Measurements from ENCODE around the gene RBM47.

RBM47 gene

DNA sequence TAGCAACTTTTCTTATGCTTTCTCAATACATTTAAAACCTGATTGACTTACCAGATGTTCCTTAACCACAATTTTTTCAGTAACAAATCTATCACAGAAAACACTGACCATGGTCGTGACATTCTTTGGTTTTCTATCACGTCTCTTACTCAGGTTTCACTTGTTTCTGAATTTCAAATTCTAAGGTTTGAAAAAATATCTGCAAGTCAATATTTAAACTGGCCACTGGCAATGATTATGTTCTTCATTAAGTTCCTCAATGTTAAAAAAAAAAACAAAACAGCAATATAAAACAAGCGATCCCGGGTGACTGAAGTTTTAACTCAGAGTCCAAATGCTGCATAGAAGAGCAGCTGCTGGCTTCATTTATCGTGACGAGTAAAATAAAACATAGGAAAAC, 128.9 kb downstream of the RBM47 start:
- no peak for FAIRE-seq
- no peak for DNase-seq (ENCODE audit: low spot score)

GRCh38 chr4:40493160-40493559, 136.5 kb downstream of the RBM47 start:
- FAIRE-seq, result no peak
- no peak for DNase-seq (ENCODE audit: low spot score)

- DNase-seq (ENCODE audit: low spot score) (no peak), FAIRE-seq (no peak)
Measured at GRCh38 chr4:40492691-40493090, 137.0 kb downstream of the RBM47 start.

GRCh38 chr4:40490481-40490880, 139.2 kb downstream of the RBM47 start:
- FAIRE-seq (no peak), DNase-seq (ENCODE audit: low spot score) (no peak)

DNA sequence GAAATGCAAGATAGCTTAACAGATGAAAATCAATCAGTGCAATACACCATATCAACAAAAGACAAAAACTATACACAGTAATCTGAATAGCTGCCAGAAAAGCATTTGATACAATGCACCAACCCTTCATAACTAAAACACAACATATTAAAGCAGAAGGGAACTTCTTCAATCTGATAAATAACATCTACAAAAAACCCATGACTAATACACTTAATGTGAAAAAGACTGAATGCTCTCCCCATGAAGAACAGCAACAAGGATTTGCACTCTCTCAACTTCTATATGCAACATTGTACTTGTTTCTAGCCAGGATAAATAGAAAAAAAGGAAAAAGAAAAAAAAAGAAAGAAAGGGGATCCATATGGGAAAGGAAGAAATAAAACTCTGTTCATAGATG, 139.7 kb downstream of the RBM47 start:
- no peak for FAIRE-seq
- DNase-seq (ENCODE audit: low spot score), result no peak

- no peak for DNase-seq (ENCODE audit: low spot score)
- no peak for FAIRE-seq
Measured at GRCh38 chr4:40486534-40486933, 143.1 kb downstream of the RBM47 start.

DNA sequence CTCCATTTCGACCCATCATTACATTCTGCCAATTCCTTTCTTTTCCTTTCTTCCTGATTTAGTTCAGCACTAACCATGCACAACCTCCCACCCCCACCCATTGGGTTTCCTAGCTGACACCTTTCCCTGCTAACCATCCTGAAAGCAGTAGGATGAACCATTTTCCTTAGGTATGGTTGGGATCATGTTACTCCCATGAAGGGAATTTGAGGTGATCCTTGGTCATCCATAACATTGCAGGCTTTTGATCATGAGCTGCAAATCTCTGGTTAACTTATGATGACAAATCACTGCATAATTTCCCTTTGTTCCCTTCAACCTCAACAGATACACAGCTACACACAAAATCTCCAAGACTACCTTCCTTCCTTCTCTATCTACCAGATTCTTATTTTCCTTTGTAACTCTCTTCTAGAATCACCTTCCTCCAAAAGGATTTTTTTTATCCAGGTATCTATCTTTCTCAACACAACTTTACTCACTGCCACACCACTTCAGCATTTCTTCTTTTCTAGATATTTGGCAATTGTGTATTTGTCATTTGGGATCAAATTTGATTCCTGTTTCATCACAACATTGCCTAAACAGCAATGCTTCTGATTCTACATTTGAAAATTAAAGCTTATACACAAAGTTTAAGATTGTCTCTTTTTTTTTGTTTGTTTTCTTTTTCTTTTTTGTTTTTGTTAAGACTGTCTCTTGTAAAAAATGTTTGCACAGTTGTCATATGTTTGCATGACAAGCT, 145.1 kb downstream of the RBM47 start:
- FAIRE-seq, result peak; percentile 81
- DNase-seq (ENCODE audit: low spot score), result peak; percentile 62

- DNase-seq (ENCODE audit: low spot score), result no peak
- FAIRE-seq, result no peak
Measured at GRCh38 chr4:40482985-40483647, 146.5 kb downstream of the RBM47 start.

DNA sequence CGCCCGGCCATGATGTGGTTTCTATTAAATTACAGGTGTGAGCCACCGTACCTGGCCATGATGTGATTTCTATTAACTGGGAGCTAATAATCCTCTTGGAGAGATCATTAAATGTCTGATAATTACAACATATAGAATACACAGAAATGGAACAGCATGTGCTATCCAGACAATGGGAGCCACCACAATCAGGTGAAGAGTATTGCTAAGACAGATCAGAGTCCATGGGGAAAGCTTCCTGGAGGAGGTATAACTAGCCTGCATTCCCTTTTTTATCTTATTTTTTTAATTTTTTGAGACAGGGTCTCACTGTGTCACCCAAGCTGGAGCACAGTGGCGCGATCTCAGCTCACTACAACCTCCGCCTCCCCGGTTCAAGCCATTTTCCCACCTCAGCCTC, 147.7 kb downstream of the RBM47 start:
- no peak for DNase-seq (ENCODE audit: low spot score)
- no peak for FAIRE-seq

GRCh38 chr4:40480291-40480690, 149.4 kb downstream of the RBM47 start:
- DNase-seq (ENCODE audit: low spot score), result no peak
- no peak for FAIRE-seq

DNA sequence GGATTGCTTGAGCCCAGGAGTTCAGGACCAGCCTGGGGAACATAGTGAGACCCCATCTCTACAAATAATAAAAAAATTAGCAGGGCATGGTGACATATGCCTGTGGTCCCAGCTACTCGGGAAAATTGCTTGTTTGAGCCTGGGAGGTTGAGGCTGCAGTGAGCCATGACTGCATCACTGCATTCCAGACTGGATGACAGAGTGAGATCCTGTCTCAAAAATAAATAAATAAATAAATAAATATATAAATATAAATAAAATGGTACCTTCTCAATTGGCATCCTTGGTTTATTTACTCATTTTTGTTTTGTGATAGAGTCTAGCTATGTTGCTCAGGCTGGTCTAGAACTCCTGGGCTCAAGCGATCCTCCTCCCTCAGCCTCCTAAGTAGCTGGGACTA, 150.3 kb downstream of the RBM47 start:
- peak; percentile 22 for FAIRE-seq

DNA sequence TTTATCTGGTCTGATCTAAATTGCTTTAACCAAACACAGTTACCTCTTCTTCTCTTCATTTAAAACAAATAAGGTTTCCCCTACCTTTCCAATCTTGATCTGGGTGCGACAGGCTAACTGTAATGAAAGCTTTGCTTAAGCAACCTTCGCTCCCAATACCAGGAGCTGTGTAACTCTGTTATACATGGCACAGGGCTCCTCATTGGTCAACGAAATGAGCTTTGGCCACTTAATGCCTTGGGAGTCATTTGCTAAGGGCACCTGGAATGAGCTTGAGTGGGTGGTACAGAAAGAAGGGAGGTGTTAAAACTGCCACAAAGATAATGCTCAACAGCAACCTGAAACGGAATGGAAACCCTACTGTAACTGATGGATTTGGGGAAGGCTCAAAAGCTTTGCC, 154.1 kb downstream of the RBM47 start:
- peak; percentile 30 for DNase-seq (ENCODE audit: low spot score)
- no peak for FAIRE-seq

More for the DNA sequence above, 150.3 kb downstream of the RBM47 start:
- DNase-seq (ENCODE audit: low spot score), result no peak

GRCh38 chr4:40473578-40474388, 155.9 kb downstream of the RBM47 start:
- peak; percentile 77 for DNase-seq (ENCODE audit: low spot score)
- peak; percentile 96 for FAIRE-seq

GRCh38 chr4:40471923-40472322, 157.7 kb downstream of the RBM47 start:
- peak; percentile 78 for FAIRE-seq

DNA sequence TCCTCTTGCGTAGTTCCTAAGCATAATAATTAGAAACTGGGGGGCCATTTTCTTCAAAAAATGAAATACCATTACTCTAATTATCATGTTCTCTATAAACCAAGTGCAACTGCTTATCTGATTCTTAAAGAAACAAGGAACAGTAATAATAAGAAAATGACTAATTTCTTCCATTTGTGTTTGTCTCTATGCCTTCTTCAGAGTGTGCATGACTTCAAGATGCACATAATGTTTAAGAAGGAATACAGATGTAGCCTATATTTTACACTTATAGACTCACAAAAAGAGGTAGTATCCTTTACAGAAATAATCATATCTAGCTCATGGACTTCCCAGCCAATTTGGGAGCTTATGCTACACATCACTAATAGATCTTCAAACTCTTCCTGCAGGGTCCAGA, 162.9 kb downstream of the RBM47 start:
- no peak for FAIRE-seq
- DNase-seq (ENCODE audit: low spot score), result no peak

More at GRCh38 chr4:40471923-40472322, 157.7 kb downstream of the RBM47 start:
- DNase-seq (ENCODE audit: low spot score), result peak; percentile 39

- DNase-seq (ENCODE audit: low spot score) (no peak), FAIRE-seq (no peak)
Measured at GRCh38 chr4:40462326-40462725, 167.3 kb downstream of the RBM47 start.

- FAIRE-seq (no peak), DNase-seq (ENCODE audit: low spot score) (no peak)
Measured at GRCh38 chr4:40461879-40462278, 167.8 kb downstream of the RBM47 start.

DNA sequence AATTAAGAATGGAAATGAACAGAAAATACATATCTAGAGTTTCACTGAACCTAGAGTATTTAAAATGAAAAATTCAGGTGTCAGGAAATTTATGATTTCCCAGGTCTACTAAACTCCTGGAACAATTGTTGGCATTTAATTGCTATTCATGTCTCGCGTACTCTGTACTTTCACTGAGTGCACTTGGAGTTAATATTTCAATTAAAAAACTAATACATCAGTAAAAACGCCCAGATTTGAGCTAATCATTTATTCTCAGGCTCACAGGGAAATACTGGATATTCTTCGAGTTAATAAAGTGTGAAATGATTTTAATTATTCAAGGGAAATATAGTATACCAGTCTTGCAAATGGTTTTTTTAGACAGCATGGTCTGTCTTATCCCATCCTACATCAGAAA, 168.6 kb downstream of the RBM47 start:
- FAIRE-seq, result no peak
- no peak for DNase-seq (ENCODE audit: low spot score)

GRCh38 chr4:40458683-40459082, 171.0 kb downstream of the RBM47 start:
- DNase-seq (ENCODE audit: low spot score), result no peak

GRCh38 chr4:40458109-40458508, 171.6 kb downstream of the RBM47 start:
- FAIRE-seq (peak; percentile 46), DNase-seq (ENCODE audit: low spot score) (no peak)

More at GRCh38 chr4:40458683-40459082, 171.0 kb downstream of the RBM47 start:
- no peak for FAIRE-seq

DNA sequence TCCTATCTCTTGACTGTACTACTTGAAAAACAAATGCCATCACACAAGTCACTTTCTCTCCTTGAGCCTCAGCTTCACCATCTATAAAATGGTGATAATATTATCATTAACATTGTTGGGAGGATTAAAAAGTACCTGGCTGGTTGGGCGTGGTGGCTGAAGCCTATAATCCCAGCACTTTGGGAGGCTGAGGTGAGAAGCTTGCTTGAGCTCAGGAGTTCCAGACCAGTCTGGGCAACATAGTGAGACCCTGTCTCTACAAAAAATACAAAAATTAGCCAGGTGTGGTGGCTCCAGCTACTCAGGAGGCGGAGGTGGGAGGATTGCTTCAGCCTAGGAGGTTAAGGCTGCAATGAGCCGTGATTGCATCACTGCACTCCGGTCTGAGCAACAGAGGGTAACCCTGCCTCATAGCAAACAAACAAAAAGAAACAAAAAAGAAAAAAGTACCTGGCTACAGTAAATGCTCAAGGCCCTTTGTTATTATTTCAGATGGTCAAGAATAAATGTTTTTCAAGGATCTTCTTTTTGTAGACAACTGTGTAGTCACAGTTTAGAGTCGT, 174.2 kb downstream of the RBM47 start:
- DNase-seq (ENCODE audit: low spot score) (no peak), FAIRE-seq (no peak)

DNA sequence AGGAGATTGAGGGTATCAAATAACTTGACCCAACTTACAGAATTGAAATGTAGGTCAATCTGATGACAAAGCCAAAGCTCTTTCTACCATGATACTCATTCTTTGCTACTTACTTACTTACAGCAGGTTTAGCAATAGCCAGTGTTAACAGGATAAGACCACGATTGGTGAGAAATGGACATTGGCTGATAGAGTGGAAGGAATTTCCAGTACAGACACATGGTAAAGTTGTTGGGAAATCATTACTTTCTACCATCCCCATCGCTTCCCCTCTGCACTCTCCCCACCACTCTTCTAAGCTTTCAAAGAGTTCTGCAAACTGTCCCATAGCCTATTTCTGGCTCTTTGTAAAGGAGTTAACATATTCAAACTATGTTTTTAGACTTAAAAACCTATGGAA, 174.8 kb downstream of the RBM47 start:
- DNase-seq (ENCODE audit: low spot score) (no peak), FAIRE-seq (no peak)
